Measurements from ENCODE around the gene ULK4. TPM values are rescaled to one million over a fixed set of nuclear protein-coding genes. Genes with fewer than 3 reads are reported as not detected.

The ULK4 gene
- total RNA-seq, 4 donors from 2014 or later, result 2.0 to 3.0 (median 2.3) TPM

DNA sequence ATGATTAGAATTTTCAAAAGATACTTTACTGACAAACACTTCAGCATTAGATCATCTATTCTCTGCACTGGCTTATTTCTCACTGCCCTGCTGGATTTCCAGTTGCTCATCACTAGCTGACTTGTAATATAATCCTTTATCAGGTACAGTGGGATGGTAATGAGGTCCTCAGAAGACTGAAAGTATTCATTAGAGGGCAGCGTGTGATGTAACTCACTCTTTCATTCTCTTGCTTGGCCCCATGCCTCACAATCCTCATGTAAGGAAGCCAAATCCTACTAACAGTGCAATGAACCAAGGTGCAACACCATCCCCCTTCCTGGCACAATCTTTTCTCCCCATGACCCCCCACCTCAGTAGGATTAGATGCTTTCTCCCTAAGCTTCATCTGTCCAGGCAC lies 472.7 kb downstream of the ULK4 start:
- Histone ChIP-seq H3K4me3 (no peak overlapping the region), H3K9me3 (no peaks in the 10 kb centered on the region), H3K4me1 (no peaks in the 10 kb centered on the region), H3K27me3 (no peaks in the 10 kb centered on the region), H3K27ac (no peak overlapping the region), H3K36me3 (no peaks in the 10 kb centered on the region)
- no peak for DNase-seq
- TF ChIP-seq CTCF (IDR thresholded peaks at IDR 0.05 in 4 of 5, conservative IDR thresholded peaks at IDR 0.05 in 1 of 5) (no peak), POLR2A (IDR thresholded peaks at IDR 0.05) (no peak)
- ATAC-seq, result no peak
- in situ Hi-C loops (cut with MboI; ENCODE audit: low sequenced_read_pairs in 4 of 4), result no loop called here
- intact Hi-C loops (cut with DNase I; ENCODE audit: low total_unique reads), result no loop called here

DNA sequence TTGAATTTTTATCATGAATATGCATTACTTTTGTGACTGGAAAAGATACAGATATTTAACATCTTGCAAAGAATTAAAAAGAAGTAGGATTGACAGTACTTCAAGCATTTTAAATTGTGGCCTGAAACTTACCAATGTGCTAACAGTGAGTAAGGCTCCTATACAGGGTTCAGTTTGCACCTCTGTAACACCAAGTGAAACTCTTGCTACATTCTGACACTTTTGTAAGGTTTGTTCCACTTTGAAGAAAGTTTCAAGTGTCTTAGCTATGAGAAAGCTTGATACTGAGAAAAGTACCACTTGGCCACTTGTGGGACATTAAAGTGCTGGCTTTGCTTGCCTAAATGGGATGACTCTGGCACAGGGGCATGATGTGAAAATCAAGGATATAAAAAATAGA lies 473.4 kb downstream of the ULK4 start:
- TF ChIP-seq POLR2A (IDR thresholded peaks at IDR 0.05), result no peak
- no peak for TF ChIP-seq CTCF (IDR thresholded peaks at IDR 0.05 in 4 of 5, conservative IDR thresholded peaks at IDR 0.05 in 1 of 5)
- intact Hi-C loops (cut with DNase I; ENCODE audit: low total_unique reads), result no loop called here
- in situ Hi-C loops (cut with MboI; ENCODE audit: low sequenced_read_pairs in 4 of 4), result no loop called here
- H3K27me3 ChIP-seq, result no peaks in the 10 kb centered on the region
- no peaks in the 10 kb centered on the region for H3K9me3 ChIP-seq
- no peak overlapping the region for H3K27ac ChIP-seq
- no peaks in the 10 kb centered on the region for H3K4me1 ChIP-seq
- no peaks in the 10 kb centered on the region for H3K36me3 ChIP-seq
- no peak for ATAC-seq
- H3K4me3 ChIP-seq, result no peak overlapping the region
- DNase-seq, result no peak

DNA sequence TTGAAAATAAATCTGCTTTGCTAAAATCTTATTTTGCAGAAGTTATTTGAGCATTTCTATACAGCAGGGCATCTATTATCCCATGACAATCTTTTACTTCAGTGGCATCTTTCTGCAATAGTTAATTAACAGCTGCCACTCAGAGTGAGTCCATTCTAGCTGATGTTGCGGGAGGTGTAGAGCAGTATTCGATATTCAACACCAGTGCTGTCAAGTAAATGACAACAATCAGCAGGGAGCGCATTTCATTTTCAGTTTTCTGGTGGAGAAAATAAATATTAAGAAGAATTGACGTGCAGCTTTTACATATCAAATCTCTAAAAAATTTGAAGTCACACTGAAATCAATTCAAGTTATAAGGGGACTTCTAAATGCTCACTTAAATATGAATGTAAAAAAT lies 476.4 kb downstream of the ULK4 start:
- Histone ChIP-seq H3K4me1 (no peaks in the 10 kb centered on the region), H3K27me3 (no peaks in the 10 kb centered on the region), H3K27ac (no peak overlapping the region), H3K9me3 (no peaks in the 10 kb centered on the region), H3K4me3 (no peak overlapping the region), H3K36me3 (no peaks in the 10 kb centered on the region)
- ATAC-seq, result no peak
- in situ Hi-C loops (cut with MboI; ENCODE audit: low sequenced_read_pairs in 4 of 4) (no loop called here), intact Hi-C loops (cut with DNase I; ENCODE audit: low total_unique reads) (no loop called here)
- TF ChIP-seq POLR2A (IDR thresholded peaks at IDR 0.05) (no peak), CTCF (IDR thresholded peaks at IDR 0.05 in 4 of 5, conservative IDR thresholded peaks at IDR 0.05 in 1 of 5) (no peak)
- no peak for DNase-seq

DNA sequence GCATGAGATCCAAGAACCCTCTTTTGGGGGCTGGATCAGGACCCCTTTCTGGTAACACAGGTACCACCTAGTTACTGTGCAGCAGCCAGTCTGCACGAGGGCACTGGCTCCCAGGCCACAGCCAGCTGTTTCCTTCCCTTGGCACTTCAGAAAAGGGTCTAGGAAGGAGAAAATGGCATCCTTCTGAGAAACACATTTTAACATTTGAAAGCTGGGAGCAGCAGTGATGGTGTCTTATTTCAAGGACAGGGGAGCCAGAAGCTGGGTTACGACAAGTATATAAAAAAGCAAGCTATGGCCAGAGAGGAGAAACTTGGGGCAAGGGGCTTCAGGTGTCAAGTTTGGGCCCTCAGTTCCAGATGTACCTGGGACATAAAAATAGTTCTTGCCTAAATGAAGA lies 479.8 kb downstream of the ULK4 start:
- no peaks in the 10 kb centered on the region for H3K4me1 ChIP-seq
- H3K27me3 ChIP-seq, result no peaks in the 10 kb centered on the region
- ATAC-seq, result no peak
- no peaks in the 10 kb centered on the region for H3K9me3 ChIP-seq
- intact Hi-C loops (cut with DNase I; ENCODE audit: low total_unique reads), result no loop called here
- TF ChIP-seq POLR2A (IDR thresholded peaks at IDR 0.05) (no peak), CTCF (IDR thresholded peaks at IDR 0.05 in 4 of 5, conservative IDR thresholded peaks at IDR 0.05 in 1 of 5) (no peak)
- no peak for DNase-seq
- H3K27ac ChIP-seq, result no peak overlapping the region
- no peak overlapping the region for H3K4me3 ChIP-seq
- H3K36me3 ChIP-seq, result no peaks in the 10 kb centered on the region
- in situ Hi-C loops (cut with MboI; ENCODE audit: low sequenced_read_pairs in 4 of 4), result no loop called here

- Histone ChIP-seq H3K36me3 (no peaks in the 10 kb centered on the region), H3K4me1 (no peaks in the 10 kb centered on the region), H3K4me3 (no peak overlapping the region), H3K27me3 (no peaks in the 10 kb centered on the region), H3K9me3 (peaks cover 0 to 5% (median 0%) of the 10 kb centered on the region in 3 donors), H3K27ac (no peak overlapping the region)
- in situ Hi-C loops (cut with MboI; ENCODE audit: low sequenced_read_pairs in 4 of 4), result no loop called here
- intact Hi-C loops (cut with DNase I; ENCODE audit: low total_unique reads), result no loop called here
- ATAC-seq (no peak), DNase-seq (no peak)
- TF ChIP-seq CTCF (IDR thresholded peaks at IDR 0.05 in 4 of 5, conservative IDR thresholded peaks at IDR 0.05 in 1 of 5) (no peak), POLR2A (IDR thresholded peaks at IDR 0.05) (no peak)
Observed at GRCh38 chr3:41478278-41478677, 483.6 kb downstream of the ULK4 start.

Data from gastrocnemius medialis (tissue), 4 donors.